HG03039 (cell line): ENCODE data around the gene KRT74.

Experiments used
- ATAC-seq: cut with Tn5 transposase; IDR thresholded peaks from one replicate; pipeline ENCODE4 v1.9.1; 2021; ENCODE audit warnings: mild to moderate bottlenecking, moderate library complexity; ENCODE audit not compliant: unreplicated experiment

Gene KRT74

GRCh38 chr12:52573743-52574142, at the start of gene KRT74:
Gene KRT74 (minus strand): TSS chr12:52573843. CDS start chr12:52573777, 66 bp downstream.
- ATAC-seq = no peak

- ATAC-seq = no peak
These were observed 48.7 kb upstream of the KRT74 start for GRCh38 chr12:52622349-52622748.

GRCh38 chr12:52618866-52619265, 45.2 kb upstream of the KRT74 start:
- ATAC-seq = no peak

- no peak for ATAC-seq
These were observed 44.6 kb upstream of the KRT74 start, which contains the start of gene KRT73 for GRCh38 chr12:52618216-52618615. Gene KRT73 (minus strand): TSS chr12:52618559. CDS start chr12:52618524, 35 bp downstream.

GRCh38 chr12:52617403-52617785, 43.8 kb upstream of the KRT74 start:
- no peak for ATAC-seq

- no peak for ATAC-seq
These were observed 43.2 kb upstream of the KRT74 start for GRCh38 chr12:52616680-52617402.

- no peak for ATAC-seq
These were observed 42.3 kb upstream of the KRT74 start for GRCh38 chr12:52615912-52616311.

- ATAC-seq = no peak
These were observed 41.7 kb upstream of the KRT74 start for GRCh38 chr12:52615208-52615868.

GRCh38 chr12:52614381-52615207, 41.0 kb upstream of the KRT74 start:
- ATAC-seq = no peak

GRCh38 chr12:52613384-52614030, 39.9 kb upstream of the KRT74 start:
- no peak for ATAC-seq

GRCh38 chr12:52612431-52613383, 39.1 kb upstream of the KRT74 start:
- ATAC-seq = no peak

- ATAC-seq = no peak
These were observed 37.4 kb upstream of the KRT74 start for GRCh38 chr12:52611080-52611468.

- no peak for ATAC-seq
These were observed 35.4 kb upstream of the KRT74 start for GRCh38 chr12:52608826-52609630.

GRCh38 chr12:52608161-52608560, 34.5 kb upstream of the KRT74 start:
- no peak for ATAC-seq

GRCh38 chr12:52607314-52607713, 33.7 kb upstream of the KRT74 start:
- ATAC-seq = no peak

- no peak for ATAC-seq
These were observed 33.1 kb upstream of the KRT74 start for GRCh38 chr12:52606581-52607218.

GRCh38 chr12:52606096-52606495, 32.5 kb upstream of the KRT74 start:
- ATAC-seq = no peak

- ATAC-seq = no peak
These were observed 31.9 kb upstream of the KRT74 start for GRCh38 chr12:52605542-52605941.

GRCh38 chr12:52604859-52605258, 31.2 kb upstream of the KRT74 start:
- ATAC-seq = no peak
